GM19438 (cell line): ENCODE results near the gene EOGT.

Experiments
- ATAC-seq: cut with Tn5 transposase; IDR thresholded peaks from one replicate; pipeline ENCODE4 v1.9.1; 2021; ENCODE audit warnings: low read depth; ENCODE audit not compliant: unreplicated experiment

Gene EOGT

GRCh38 chr3:68963891-68964290, 49.6 kb downstream of the EOGT start:
- no peak for ATAC-seq

GRCh38 chr3:68963376-68963775, 50.1 kb downstream of the EOGT start:
- no peak for ATAC-seq

GRCh38 chr3:68958932-68959331, 54.6 kb downstream of the EOGT start:
- no peak for ATAC-seq

DNA sequence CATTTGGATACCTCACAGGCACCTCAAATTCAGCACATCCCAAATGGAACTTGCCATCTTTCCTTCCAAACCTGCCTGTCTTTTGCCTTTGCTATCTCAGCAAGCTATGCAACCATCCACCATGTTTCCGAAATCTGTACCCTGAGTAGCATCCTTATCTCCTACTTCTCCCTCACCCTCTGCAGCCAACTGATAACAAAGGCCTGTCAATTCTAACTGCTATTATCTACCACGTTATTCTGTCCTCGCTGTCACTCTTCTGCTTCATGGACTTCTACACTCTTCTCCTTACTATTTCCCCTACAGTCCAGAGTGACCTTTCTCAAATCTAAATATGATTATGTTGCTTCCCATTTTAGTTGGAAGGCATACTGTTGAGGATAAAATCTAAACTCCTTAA, 55.6 kb downstream of the EOGT start:
- no peak for ATAC-seq

- ATAC-seq, result no peak
These were observed 59.6 kb downstream of the EOGT start for GRCh38 chr3:68953816-68954444.

GRCh38 chr3:68945225-68945624, 68.3 kb downstream of the EOGT start:
- no peak for ATAC-seq

GRCh38 chr3:68943753-68944500, 69.6 kb downstream of the EOGT start:
- ATAC-seq, result no peak

- no peak for ATAC-seq
These were observed 72.4 kb downstream of the EOGT start for GRCh38 chr3:68941055-68941454.

GRCh38 chr3:68936856-68937255, 76.6 kb downstream of the EOGT start:
- ATAC-seq, result no peak

DNA sequence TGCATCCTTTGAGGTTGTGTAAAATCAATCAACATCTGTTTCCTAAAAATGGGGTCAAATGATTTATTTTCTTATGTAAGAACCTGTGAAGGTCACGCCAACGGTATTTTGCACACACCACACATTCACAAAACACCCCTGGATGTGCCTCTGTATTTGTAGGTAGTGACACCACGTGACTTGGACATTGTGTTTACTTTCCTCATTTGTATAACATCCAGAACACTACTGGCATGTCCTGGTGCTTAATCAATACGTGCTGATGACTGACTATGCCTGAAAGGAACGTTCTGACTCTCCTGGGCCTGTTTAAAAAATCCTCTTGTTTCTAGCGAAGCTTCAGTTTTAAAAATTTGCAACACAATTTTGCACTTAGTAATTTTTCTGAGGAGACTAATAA, 77.7 kb downstream of the EOGT start:
- ATAC-seq, result no peak

- no peak for ATAC-seq
These were observed 81.9 kb downstream of the EOGT start for GRCh38 chr3:68931406-68932149.
